ENCODE results near the gene FGF21.
"Not testable (repeated sequence)": the region's sequence is repeated elsewhere in the genome, so short reads cannot be mapped to it uniquely, and the experiment has no call there.

Gene FGF21, protein sequence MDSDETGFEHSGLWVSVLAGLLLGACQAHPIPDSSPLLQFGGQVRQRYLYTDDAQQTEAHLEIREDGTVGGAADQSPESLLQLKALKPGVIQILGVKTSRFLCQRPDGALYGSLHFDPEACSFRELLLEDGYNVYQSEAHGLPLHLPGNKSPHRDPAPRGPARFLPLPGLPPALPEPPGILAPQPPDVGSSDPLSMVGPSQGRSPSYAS

DNA sequence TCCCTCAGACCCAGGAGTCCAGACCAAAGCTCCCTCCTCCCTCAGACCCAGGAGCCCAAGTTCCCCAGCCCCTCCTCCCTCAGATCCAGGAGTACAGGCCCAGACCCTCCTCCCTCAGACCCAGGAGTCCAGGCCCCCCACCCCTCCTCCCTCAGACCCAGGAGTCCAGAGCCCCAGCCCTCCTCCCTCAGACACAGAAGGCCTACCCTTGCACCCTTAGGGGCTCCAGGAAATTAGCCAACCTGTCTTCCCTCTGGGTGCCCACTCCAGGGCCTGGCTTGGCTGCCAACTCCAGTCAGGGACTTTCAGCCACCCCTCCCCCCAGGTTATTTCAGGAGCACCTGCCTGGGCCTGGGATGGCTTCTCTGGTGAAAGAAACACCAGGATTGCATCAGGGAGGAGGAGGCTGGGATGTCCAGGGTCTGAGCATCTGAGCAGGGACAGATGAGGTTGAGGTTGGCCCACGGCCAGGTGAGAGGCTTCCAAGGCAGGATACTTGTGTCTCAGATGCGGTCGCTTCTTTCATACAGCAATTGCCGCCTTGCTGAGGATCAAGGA is at the start of gene FGF21:
TSS of gene FGF21 (plus strand) at position 441 of the 558 bp plus-strand sequence. CDS start 713 bp downstream, outside the sequence.
- DNase-seq (ENCODE audit: low read depth in 2 of 2): no peak

DNA sequence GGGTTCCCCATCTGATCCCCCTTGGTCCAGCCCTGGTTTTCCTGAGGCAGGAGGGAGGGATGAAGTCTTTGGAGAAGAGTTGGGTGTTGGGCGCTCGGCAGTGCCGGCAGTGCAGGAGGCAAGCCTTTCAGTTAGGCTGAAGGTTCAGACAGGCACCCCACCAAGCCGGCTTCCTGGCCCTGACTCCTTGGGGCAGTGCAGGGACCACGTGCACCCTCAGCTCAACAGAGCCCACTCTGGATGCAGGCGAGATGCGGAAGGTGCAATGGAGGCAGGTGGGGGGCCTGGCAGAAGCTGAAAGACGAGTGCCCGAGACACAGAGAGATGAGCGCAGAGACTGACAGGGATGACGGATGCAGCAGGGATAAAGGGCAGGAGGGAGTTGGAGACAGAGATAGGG is 46.9 kb upstream of the FGF21 start:
- no peak for DNase-seq (ENCODE audit: low read depth in 2 of 2)

DNA sequence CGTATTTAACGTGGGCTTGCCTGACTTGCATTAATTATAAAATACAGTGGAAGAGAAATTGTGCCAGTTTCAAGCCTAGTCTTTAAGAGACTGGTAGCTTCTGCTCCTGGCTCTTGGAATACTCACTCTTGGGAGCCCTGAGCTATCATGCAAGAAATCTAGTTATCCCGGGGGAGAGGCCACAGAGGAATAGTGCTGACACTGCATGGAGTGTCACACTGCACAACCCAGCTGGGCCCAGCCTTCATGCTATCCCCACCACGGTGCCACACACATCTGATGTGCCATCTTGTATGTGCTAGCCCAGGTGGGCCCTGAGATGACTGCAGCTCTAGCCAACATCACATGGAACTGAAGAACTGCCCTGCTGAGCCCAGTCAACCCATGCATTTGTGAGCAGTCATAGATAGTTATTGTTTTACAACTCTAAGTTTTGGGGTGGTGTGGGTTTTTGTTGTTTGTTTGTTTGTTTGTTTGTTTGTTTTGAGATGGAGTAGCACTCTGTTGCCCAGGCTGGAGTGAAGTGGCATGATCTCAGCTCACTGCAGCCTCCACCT is 44.1 kb upstream of the FGF21 start:
- no peak for DNase-seq (ENCODE audit: low read depth in 2 of 2)

DNA sequence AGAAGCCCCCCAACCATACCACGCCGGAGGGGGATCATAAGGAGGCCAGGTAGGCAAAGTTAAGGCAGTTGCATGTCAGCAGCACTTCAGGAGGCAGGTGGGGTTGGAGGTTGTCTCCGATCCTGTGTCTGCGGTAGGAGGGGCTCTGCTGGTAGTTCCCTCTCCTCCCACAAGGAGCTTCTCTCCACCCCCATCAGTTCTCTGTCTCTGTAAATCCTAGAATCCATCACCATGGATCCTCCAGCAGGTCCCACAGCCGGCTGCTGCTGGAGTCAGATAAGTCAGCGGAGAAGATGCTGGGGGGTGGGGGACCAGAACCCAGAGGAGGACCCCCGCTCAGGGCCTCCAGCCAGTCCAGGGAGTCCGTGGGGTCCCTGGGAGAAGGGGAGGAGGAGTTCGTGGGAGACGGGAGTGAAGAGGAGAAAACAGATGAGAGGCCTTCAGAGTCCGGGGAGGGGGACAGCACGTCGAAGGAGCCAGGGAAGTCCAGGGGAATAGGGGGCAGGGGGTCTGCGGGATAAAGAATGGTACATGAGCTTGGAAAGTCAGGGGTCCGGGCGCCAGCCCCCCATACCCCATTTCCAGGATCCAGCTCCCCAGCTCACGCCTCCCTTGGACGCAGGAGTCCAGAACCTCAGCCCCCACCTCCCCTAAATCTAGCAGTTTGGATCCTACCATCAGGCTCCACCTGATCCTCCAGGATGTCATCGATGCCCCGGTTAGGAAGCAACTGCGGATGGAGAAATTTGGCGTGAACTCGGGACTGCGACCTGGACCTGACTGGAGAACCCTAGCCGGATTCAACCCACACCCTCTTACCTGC is 42.1 kb upstream of the FGF21 start:
- no peak for DNase-seq (ENCODE audit: low read depth in 2 of 2)

DNA sequence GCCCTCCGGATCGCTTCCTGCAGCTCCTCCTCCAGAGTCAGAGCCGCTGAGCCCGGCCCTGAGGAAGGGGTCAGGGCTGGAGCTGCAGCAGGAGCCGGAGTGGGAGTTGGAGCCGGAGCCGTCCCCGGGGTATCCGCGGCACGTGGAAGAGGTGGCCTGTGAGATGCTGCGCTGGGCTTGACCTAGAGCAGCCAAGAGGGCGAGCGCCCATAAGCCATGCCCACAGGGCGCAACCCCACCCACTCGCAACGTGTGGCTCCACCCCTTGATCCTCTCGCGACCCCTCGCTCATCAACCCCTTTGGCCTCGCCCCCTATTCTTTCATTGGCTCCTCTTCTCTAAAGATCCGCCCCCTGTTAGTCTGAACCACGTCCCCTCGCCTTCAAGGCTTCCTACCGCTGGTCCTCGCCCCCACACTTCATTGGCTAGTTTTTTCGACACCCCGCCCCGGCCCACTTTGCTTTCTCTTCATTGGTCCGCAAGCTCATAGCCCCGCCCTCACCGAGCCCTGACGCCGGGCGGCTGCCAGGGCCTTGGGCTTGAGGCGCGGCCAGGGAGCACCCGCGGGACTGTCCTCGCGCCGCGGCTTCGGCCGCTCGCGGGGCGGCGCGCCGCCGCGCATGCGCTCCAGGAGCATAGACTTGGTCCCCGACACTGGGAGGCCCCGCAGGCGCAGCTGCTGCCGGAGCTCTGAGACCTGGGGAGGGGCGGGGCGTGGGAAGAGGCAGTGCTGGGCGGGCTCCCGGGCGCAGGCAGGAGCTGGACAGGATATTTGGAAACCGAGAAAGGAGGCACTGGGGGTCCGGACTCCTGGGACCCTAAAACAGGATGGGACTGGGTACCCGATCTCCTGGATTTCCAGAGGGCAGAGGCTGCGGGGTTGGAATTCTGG is 41.2 kb upstream of the FGF21 start:
- DNase-seq (ENCODE audit: low read depth in 2 of 2): peak; percentile 97 to 99

DNA sequence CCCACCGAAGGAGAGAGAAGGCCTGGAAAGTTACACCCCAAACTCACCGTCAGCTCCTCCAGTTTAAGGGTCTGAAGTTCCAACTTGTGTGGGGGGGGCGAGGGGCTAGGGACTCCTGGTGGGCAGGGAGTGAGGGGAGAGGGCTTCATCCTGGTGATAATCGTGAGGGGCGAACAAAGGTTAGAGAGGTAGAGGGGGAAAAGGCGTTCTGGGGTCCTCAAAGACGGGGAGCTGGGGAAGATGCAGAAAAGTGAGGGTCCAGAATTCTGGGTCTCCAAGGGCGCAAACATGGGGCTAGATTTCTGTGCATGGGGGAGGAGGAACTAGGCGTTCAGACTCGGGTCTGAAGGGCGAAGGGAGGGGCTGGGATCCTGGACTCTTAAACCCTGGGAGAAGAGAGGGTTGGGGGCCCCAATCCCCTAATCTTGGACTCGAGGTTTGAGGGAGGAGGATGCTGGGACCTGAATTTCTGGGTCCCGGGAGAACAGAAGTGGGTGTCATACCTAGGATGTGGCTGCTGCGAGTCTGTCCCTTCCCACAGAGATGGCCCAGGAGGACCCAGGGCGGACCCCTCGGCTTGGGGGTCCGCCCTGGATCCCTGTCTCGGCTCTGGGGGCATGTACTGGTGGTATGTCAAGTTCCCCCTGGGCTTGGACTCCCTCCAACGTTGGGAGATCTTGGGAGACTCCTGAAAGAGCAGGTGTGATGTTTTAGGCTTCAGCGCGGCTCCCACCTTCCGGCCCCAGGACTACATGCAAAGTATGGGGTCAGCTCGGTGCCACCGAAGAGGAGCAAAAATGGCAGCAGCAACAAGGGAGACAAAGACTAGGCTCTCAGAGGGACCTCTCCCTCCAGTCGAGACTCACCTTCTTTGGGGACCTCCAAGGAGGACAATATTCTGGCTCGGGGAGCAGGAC is 40.3 kb upstream of the FGF21 start:
- no peak for DNase-seq (ENCODE audit: low read depth in 2 of 2)

DNA sequence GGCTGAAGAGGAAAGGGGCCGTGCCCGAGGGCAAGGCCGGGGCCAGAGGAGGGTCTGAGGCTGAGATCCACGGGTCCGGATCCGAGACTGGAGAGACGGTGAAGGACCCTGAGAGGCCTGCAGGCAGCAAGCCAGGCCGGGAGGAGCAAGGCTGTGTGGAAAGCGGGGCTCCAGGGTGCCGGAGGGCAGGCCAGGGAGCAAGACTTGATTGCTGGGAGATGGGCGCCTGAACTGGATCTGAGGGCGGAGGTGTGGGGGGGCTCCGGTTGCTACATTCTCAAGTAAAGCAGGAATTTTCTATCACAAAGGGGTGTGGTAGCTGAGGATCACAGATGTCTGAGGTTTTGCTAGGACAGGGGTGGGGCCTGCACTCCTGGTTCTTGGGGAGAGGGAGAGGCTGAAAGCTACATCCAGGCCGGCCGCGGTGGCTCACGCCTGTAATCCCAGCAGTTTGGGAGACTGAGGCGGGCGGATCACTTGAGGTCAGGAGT is 39.6 kb upstream of the FGF21 start:
- no peak for DNase-seq (ENCODE audit: low read depth in 2 of 2)

DNA sequence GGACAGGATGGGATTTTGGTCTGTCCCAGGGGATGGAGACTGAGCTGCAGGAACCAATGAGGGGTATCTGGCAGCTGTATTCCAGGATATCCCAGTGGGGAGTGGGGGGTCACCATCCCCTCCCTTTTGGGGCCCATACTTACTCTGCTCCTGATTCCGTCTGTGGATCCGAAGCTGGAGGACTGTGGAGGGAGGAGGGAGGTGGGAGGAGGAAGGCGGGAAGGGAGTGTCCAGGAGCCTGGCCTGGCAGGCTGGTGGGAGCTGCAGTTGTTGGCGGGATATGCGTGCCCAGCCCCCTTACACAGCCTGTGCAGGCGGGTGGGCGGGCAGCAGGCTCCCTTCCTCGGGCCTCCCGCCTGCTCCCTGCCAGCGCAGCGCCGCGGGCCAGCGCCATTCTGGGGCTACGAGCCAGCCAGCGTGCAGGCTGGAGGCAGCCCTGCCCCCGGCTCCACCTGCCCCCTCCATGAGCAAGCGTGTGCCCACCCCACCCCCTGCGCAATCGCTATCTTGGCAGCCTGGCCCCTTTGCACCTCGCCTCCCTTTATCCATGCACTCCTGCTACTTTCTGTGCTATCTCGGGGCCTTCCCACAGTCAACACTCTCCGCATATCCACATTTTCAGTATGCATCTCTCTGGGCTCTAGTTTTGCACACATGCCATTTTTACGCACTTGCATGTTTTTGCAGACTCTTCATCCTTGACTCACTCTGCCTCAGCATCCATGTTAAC is 38.6 kb upstream of the FGF21 start:
- DNase-seq (ENCODE audit: low read depth in 2 of 2): no peak

DNA sequence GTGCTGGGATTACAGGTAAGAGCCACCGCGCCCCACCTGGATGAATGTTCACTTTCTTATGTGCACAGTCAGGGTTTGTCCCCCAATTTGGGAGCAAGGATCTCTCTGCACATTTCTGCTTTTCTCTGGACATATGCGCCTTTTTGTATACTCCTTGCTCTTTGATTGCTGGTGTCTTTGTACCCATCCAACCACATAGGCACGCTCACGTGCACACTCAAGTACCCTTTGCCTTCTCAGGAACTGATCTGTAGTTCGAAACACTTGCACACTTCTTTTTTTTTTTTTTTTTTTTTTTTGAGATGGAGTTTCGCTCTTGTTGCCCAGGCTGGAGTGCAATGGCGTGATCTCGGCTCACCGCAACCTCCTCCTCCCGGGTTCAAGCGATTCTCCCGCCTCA is 37.2 kb upstream of the FGF21 start:
- not testable (repeated sequence) for DNase-seq (ENCODE audit: low read depth in 2 of 2)

DNA sequence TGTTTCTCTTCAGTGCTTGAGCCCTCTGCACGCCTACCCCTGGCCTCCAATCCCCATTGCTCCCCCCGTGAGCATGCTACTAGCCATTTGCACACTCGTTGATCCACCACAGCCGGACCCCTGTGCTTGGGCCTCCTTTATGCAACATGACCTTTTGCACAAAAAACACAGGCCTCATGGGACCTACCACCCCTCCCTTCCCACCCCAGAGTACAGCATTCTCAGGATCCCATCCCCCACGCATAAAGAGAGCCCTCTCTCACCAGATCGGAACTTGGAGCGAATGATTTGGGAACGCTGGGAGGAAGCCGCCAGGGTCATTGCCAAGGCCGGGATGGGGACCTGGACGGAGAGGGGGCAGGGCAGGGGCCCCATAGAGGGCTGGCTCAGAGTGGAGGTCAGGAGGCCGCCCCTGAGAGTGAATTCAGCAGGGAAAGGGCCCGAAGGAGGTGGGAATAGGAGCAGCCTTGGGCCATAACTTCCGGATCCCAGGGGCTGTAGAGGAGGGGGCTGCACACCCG is 36.6 kb upstream of the FGF21 start:
- DNase-seq (ENCODE audit: low read depth in 2 of 2): no peak

DNA sequence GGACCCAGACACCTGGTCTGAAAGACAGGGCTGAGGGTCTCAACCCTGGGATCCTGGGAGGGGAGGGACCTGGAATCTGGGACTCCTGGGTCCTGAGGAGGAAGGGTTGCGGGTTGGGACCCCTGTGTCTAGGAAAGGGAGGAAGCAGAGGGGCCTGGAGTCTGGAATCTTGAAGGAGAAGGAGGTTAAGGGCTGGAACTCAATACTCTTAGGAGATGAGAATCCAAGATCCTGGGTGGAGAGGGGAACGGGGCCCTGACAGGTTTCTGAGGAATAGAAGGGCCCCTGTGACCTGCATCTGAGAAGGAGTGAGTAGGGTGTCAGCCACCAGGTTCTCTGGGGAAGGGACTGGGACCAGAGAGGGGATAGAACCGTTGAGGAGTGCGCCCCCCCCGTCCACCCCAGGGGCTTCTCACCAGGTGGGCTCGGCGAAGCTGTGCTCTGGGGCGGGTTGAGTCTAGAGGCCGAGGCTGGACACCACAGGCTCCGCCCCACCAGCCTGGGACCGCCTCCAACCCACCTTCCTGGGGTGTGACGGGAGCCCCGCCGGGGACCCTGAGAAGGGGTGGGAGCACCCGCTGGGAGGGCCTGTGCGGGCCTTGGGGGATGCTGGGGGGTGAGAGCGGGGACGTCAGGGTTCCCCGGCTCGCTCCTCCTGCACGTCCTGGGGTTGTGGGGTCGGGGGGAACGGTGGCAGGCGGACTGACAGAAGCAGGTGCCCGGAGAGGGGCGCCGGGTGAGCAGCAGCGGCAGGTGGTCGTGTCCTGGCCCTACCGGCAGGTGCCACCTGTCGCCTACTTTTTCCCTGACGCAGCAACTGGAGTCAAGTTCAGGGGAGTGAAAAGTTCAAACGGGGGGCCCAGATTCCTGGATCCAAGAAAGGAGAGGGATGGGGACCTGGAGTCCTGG is 35.8 kb upstream of the FGF21 start, which contains the start of gene MAMSTR:
TSS of gene MAMSTR (minus strand) at position 463 of the 909 bp plus-strand sequence. CDS start 694 bp downstream, outside the sequence.
- DNase-seq (ENCODE audit: low read depth in 2 of 2): no peak

DNA sequence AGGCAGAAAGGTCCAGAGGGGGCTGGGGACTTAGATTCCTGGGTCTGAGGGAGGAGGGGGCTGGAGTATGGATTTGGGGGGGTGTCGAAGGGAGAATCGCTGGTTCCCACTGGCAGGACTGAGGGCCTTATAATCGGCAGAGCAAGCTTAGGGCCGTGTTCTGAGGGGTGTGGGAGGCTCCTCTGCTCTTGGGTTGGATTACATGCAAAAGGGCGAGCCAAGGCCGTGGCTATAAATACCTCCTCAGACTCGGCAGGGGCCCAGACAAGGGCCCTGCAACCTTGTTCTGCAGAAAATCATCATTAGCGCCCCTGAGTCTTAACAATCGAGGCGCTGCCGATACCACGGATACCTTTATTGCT is 35.1 kb upstream of the FGF21 start:
- DNase-seq (ENCODE audit: low read depth in 2 of 2): no peak

DNA sequence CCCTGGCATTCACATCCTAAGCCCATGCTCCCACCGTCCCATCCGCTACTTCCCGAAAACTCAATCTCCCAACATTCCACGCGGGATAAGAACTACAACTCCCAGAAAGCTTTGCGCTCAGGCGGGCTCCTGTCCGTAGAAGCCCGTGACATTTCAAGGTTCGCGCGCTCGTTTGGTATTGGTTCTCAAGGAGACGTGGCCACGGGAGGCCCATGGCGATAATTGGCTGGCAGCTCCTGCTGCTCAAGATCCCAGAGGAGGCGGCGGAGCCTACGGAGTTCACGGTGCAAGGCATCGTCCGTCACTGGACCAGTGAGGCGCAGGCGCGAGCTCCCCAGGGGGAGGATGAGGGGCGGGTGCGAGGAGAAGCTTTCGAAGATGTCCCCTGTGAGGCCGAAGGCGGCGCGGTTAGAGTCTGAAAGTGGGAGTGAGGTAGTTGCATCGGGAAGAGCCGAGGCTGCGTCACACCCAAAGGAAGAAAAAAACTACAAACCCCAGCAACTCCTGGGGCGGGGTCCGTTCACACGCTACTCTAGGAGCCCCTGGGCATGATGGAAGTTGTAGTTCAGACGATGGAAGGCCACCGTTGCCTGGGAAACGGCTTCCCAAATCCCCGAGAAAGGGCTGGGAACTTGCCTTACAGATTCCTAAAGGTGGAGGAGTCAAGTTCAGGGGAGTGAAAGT is 34.6 kb upstream of the FGF21 start:
- peak; percentile 89 to 93 for DNase-seq (ENCODE audit: low read depth in 2 of 2)

DNA sequence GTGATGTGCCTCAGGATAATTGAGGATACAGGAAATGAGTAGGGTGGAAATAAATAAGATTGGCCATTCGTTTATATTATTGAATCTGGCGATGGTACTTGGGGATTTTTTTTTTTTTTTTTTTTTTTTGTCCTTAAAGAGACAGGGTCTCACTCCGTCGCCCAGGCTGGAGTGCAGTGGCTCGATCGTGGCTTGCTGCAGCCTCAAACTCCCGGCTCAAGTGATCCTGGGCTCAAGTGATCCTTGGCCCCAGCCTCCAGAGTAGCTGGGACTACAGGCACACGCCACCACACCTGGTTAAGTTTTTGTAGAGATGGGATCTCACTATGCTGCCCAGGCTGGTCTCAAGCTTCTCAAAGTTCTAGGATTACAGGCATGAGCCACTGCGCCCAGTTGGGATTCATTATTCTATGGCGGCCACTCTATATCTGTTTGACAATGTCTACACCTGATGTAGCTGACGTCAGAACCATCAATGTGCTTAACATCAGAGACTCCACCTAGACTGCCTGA is 33.1 kb upstream of the FGF21 start:
- no peak for DNase-seq (ENCODE audit: low read depth in 2 of 2)

DNA sequence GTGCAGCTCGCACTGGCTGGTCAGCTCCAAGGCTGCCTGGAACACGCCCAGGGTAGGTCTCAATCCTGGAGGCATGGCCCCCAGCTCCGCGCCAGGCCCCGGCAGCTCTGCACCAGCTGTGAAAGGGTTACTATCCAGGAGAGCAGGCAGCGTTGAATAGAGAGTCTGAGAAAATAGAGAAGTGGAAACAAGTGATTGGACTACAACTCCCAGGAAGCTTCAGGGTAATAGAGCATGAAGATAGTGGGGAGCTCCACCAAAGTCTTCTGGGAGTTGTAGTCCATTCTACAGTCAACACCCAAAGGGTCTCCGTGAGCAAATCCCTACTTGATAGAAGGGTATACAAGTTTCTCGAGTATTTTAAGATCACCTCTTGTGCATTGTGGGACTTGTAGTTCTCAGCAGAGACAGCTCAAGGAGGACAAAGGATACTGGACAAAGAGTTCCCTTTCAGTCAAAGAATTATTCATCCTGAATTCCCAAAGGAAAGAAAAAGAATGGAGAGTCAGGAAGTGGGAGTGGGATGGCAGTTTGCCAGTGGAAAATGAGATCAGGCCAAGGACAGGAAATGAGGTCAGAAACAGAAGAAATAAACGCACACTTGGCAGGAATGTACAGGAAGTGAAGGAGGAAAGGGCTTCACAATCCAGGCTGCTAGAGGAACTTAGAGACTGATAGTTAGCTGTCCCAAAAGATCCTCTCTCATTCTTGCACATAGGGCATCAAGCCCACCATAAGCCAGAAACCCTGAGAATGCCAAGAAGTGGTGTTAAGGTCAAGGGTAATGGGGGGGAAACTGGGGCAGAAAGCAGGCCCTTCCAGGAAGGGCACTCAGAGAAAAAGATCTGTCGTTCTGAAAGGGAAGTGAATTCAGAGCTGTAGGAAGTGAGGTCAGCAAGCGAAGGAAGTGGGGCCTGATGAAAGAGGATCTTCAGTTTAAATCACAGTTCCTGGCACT is 30.2 kb upstream of the FGF21 start:
- DNase-seq (ENCODE audit: low read depth in 2 of 2): no peak

DNA sequence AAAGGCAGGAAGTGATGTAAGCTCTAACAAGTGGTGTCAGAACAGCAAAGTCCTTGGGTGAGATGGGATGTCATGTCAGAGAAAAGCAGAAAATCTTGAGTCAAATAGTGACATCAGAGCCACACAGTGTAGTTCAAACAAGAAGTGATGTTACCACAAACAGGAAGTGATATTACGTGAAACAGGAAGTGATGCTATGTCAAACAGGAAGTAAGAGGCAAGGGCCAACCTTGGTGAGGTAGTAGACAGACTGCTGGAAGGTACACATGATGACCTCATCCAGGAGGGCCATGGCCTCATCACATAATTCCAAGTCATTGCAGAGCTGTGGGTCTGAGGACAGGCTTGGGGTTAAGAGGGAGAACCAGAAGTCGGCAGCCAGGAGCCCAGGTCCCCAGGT is 28.8 kb upstream of the FGF21 start:
- no peak for DNase-seq (ENCODE audit: low read depth in 2 of 2)
